A673 (cell line): ENCODE results near the gene NPHP1. TPM values are rescaled to one million over a fixed set of nuclear protein-coding genes. Genes with fewer than 3 reads are reported as not detected.

Source experiments
- BruUV-seq: library from RNA; stranded (reverse); fragments of 400-500 nt; replicated peaks from 2 replicates; lab custom pipeline; 2021; lab: Mats Ljungman, UMichigan
- CTCF ChIA-PET: fragments of 300-600 bp; sonication (Branson Sonifier 250); formaldehyde crosslinking; loops from one replicate; lab custom pipeline; 2022; ENCODE audit warnings: antibody characterized with exemption; lab: Charles Lee
- POLR2A ChIA-PET: fragments of 300-600 bp; sonication (Branson Sonifier 250); formaldehyde crosslinking; loops from one replicate; lab custom pipeline; 2022; ENCODE audit warnings: antibody characterized with exemption; ENCODE audit not compliant: low non-redundant PET; lab: Charles Lee
- DNase-seq: peaks from one replicate; pipeline ENCODE4 v3.0.0-alpha.2; 2015; ENCODE audit warnings: low spot score
- H3K27ac ChIP-seq: fragments of 200-600 bp; sonication (generic); 2 replicates; pipeline ENCODE4 v1.5.1; 2016; ENCODE audit warnings: mixed run types, low read depth, mild to moderate bottlenecking, mixed read lengths, antibody characterized with exemption, low read length; ENCODE audit not compliant: poor library complexity, severe bottlenecking
- H3K27me3 ChIP-seq: fragments of 200-600 bp; sonication (generic); replicated peaks from 2 replicates; pipeline ENCODE4 v1.6.1; 2017; ENCODE audit warnings: mixed run types, low read depth, mild to moderate bottlenecking, mixed read lengths, antibody characterized with exemption, low read length; ENCODE audit not compliant: insufficient read depth, poor library complexity
- H3K36me3 ChIP-seq: fragments of 200-600 bp; sonication (generic); 2 replicates; pipeline ENCODE4 v1.6.1; 2016; ENCODE audit warnings: mixed run types, mild to moderate bottlenecking, mixed read lengths, antibody characterized with exemption, low read length; ENCODE audit not compliant: insufficient read depth, poor library complexity, severe bottlenecking
- H3K4me1 ChIP-seq: fragments of 200-600 bp; sonication (generic); 2 replicates; pipeline ENCODE4 v1.6.1; 2017; ENCODE audit warnings: mixed run types, mild to moderate bottlenecking, mixed read lengths, antibody characterized with exemption, low read length; ENCODE audit not compliant: insufficient read depth, poor library complexity, severe bottlenecking
- H3K4me3 ChIP-seq: fragments of 200-600 bp; sonication (generic); 2 replicates; pipeline ENCODE4 v1.5.1; 2016; ENCODE audit warnings: low read depth, mixed run types, mild to moderate bottlenecking, mixed read lengths, low read length; ENCODE audit not compliant: poor library complexity, severe bottlenecking
- H3K9me3 ChIP-seq: fragments of 200-600 bp; sonication (generic); 2 replicates; pipeline ENCODE4 v1.6.1; 2016; ENCODE audit warnings: mixed run types, low read depth, mild to moderate bottlenecking, mixed read lengths, antibody characterized with exemption, low read length; ENCODE audit not compliant: poor library complexity, severe bottlenecking
- CTCF ChIP-seq: fragments of 300-800, 200-600 bp; sonication (generic); conservative IDR thresholded peaks from 2 replicates; pipeline ENCODE4 v1.5.1; 2017; ENCODE audit warnings: low read depth, mild to moderate bottlenecking, antibody characterized with exemption, low read length, moderate library complexity, mixed read lengths
- EZH2 ChIP-seq: fragments of 200-600 bp; sonication (generic); IDR thresholded peaks from 2 replicates; pipeline ENCODE4 v1.6.1; 2017; ENCODE audit warnings: borderline replicate concordance, low read depth, mild to moderate bottlenecking, mixed read lengths, antibody characterized with exemption, low read length; ENCODE audit not compliant: poor library complexity, severe bottlenecking
- intact Hi-C: fragments of 100-400 bp; cut with micrococcal nuclease; formaldehyde crosslinking; loops from one replicate; pipeline ENCODE4 v1.10.0; 2022; ENCODE audit not compliant: unreplicated experiment
- total RNA-seq: library from RNA; stranded (reverse); gene quantifications from 2 replicates; pipeline ENCODE4 v1.2.3, GENCODE V29; 2021

The NPHP1 gene
- total RNA-seq, 1 experiment from 2014 or later: 4.5 TPM

- no TSS peak for BruUV-seq
- POLR2A ChIA-PET: no interaction called here
- TF ChIP-seq CTCF (no peak), EZH2 (no peak)
These were observed 57.9 kb downstream of the NPHP1 start for GRCh38 chr2:110146945-110147332.

GRCh38 chr2:110146183-110146944 lies 58.4 kb downstream of the NPHP1 start:
- CTCF ChIA-PET: no interaction called here
- Histone ChIP-seq H3K27ac (no peak overlapping the region), H3K4me1 (no peaks in the 10 kb centered on the region), H3K9me3 (no peaks in the 10 kb centered on the region), H3K27me3 (no peaks in the 10 kb centered on the region), H3K4me3 (no peak overlapping the region), H3K36me3 (no peaks in the 10 kb centered on the region)
- BruUV-seq: no TSS peak
- intact Hi-C loops: no loop called here
- POLR2A ChIA-PET: no interaction called here
- TF ChIP-seq CTCF (no peak), EZH2 (no peak)
- no peak for DNase-seq

More at GRCh38 chr2:110146945-110147332, 57.9 kb downstream of the NPHP1 start:
- Histone ChIP-seq H3K27ac (no peak overlapping the region), H3K9me3 (no peaks in the 10 kb centered on the region), H3K4me1 (no peaks in the 10 kb centered on the region), H3K36me3 (no peaks in the 10 kb centered on the region), H3K4me3 (no peak overlapping the region), H3K27me3 (no peaks in the 10 kb centered on the region)
- DNase-seq: no peak
- CTCF ChIA-PET: no interaction called here
- intact Hi-C loops: no loop called here

DNA sequence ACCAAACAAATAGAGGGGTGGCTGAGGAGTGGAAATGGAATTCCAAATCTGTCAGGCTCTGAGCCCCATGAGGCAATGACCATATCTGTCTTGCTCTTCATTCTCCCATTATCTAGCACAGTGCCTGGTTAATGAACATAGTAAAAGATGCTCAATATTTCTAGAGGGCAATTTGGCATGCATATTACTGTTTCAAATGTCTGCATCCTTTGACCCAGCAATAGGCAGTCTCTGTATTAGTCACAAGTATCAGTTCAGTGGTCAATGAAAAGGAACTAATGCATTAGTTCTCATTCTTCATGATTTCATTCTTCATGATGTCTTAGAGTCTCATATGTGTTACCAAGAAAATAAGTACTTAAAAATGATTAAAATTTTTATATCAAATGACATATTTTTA lies 60.8 kb downstream of the NPHP1 start:
- Histone ChIP-seq H3K27ac (no peak overlapping the region), H3K4me3 (no peak overlapping the region), H3K27me3 (no peaks in the 10 kb centered on the region), H3K4me1 (no peaks in the 10 kb centered on the region), H3K36me3 (no peaks in the 10 kb centered on the region), H3K9me3 (no peaks in the 10 kb centered on the region)
- ChIA-PET CTCF (no interaction called here), POLR2A (interaction anchor here (0.6 kb wide), 1 partner anchor 24 kb away, joined by 3 read pairs; no protein-coding TSS in a partner anchor)
- no peak for DNase-seq
- TF ChIP-seq EZH2 (no peak), CTCF (no peak)
- no TSS peak for BruUV-seq
- intact Hi-C loops: no loop called here
